Stomach (tissue), 4 donors: ENCODE results near the gene SCAF4.

ENCODE experiments used
- CTCF ChIP-seq, 7 experiments: fragments of 450-650 bp in 4 of 7; fragments of 200-600 bp in 3 of 7; sonication (generic) in 3 of 7; IDR thresholded peaks; one replicate each; pipeline ENCODE4 v1.5.1; 2016 to 2019; ENCODE audit warnings: antibody characterized with exemption in 7 of 7, control low read depth in 2 of 7, mild to moderate bottlenecking in 1 of 7
- EP300 ChIP-seq: sonication (generic); formaldehyde crosslinking; IDR thresholded peaks from one replicate; pipeline ENCODE4 v1.6.1; 2017; ENCODE audit warnings: antibody characterized with exemption
- POLR2A ChIP-seq, 4 donors: fragments of 450-650 bp; IDR thresholded peaks; one replicate each; pipeline ENCODE4 v1.6.1; 2016; ENCODE audit warnings: antibody characterized with exemption in 4 of 4, control low read depth in 2 of 4, mild to moderate bottlenecking in 1 of 4, moderate library complexity in 1 of 4

- TF ChIP-seq CTCF (IDR thresholded peaks at IDR 0.05) (no peak), EP300 (no peak), POLR2A (IDR thresholded peaks at IDR 0.05) (no peak)
Measured at GRCh38 chr21:31766899-31767298, 35.0 kb upstream of the SCAF4 start.
